NOMO-1 treated with DMSO at 0.1 percent for 48 hours (cell line): ENCODE results near the gene CDK9.
"Not testable (repeated sequence)": the region's sequence is repeated elsewhere in the genome, so short reads cannot be mapped to it uniquely, and the experiment has no call there.

ENCODE experiments used
- DNase-seq: peaks from one replicate; lab custom pipeline; 2025; ENCODE audit not compliant: unreplicated experiment; lab: John Stamatoyannopoulos, UW

Gene CDK9

GRCh38 chr9:127785933-127786772, at the start of gene CDK9:
Gene CDK9 (plus strand): TSS chr9:127786034. CDS start chr9:127786149, 115 bp downstream.
- peak; percentile 81 for DNase-seq

GRCh38 chr9:127738666-127739065, 47.2 kb upstream of the CDK9 start:
- no peak for DNase-seq

GRCh38 chr9:127739614-127740330, 46.1 kb upstream of the CDK9 start:
- no peak for DNase-seq

- DNase-seq, result no peak
These were observed 43.9 kb upstream of the CDK9 start for GRCh38 chr9:127741831-127742434.

- DNase-seq, result no peak
These were observed 43.3 kb upstream of the CDK9 start for GRCh38 chr9:127742435-127743088.

GRCh38 chr9:127744398-127745110, 41.3 kb upstream of the CDK9 start:
- DNase-seq, result no peak

GRCh38 chr9:127746959-127747569, 38.8 kb upstream of the CDK9 start:
- DNase-seq, result no peak

- no peak for DNase-seq
These were observed 36.6 kb upstream of the CDK9 start for GRCh38 chr9:127749090-127749787.

- no peak for DNase-seq
These were observed 34.4 kb upstream of the CDK9 start for GRCh38 chr9:127751269-127752054.

GRCh38 chr9:127753148-127753547, 32.7 kb upstream of the CDK9 start:
- DNase-seq, result no peak

- no peak for DNase-seq
These were observed 32.2 kb upstream of the CDK9 start for GRCh38 chr9:127753622-127754021.

- no peak for DNase-seq
These were observed 31.5 kb upstream of the CDK9 start for GRCh38 chr9:127754099-127755060.

- DNase-seq, result no peak
These were observed 30.5 kb upstream of the CDK9 start for GRCh38 chr9:127755061-127756060.

GRCh38 chr9:127756233-127756632, 29.6 kb upstream of the CDK9 start:
- DNase-seq, result no peak

- not testable (repeated sequence) for DNase-seq
These were observed 29.1 kb upstream of the CDK9 start for GRCh38 chr9:127756776-127757175.

GRCh38 chr9:127758843-127759242, 27.0 kb upstream of the CDK9 start:
- DNase-seq, result no peak

- DNase-seq, result no peak
These were observed 24.8 kb upstream of the CDK9 start for GRCh38 chr9:127761061-127761460.
